K562 (cell line): ENCODE measurements around the gene CARMIL1. TPM values are rescaled to one million over a fixed set of nuclear protein-coding genes. Genes with fewer than 3 reads are reported as not detected.

ENCODE experiments used
- ATAC-seq: fragments of 200-7000 bp; cut with Tn5 transposase; 3 replicates; pipeline ENCODE4 v1.9.1; 2020; ENCODE audit warnings: moderate library complexity
- BruUV-seq: library from RNA; stranded (reverse); fragments of 400-500 nt; replicated peaks from 2 replicates; lab custom pipeline; 2021; lab: Mats Ljungman, UMichigan
- CTCF ChIA-PET: fragments of 300-600 bp; formaldehyde crosslinking; extraction: SDS; loops from one replicate; lab custom pipeline; 2021; ENCODE audit warnings: low intra/inter-chr PET ratio; lab: Yijun Ruan, JAX
- POLR2A ChIA-PET: fragments of 300-600, 350-650 bp; sonication (Branson Sonifier 250); formaldehyde crosslinking; extraction: SDS; loops from one replicate; lab custom pipeline; 2021; ENCODE audit warnings: antibody characterized with exemption, inconsistent platforms; lab: Yijun Ruan, JAX
- DNase-seq, 4 experiments: peaks; one replicate each; pipeline versions ENCODE4 v3.0.0 to v3.0.0-alpha.2; 2011 to 2018; ENCODE audit warnings: low spot score in 3 of 4, mixed read lengths in 3 of 4; ENCODE audit errors: extremely low read depth in 1 of 4
- FAIRE-seq: peaks from 2 replicates; lab custom pipeline; 2011; peaks lifted over from hg19 to GRCh38; lab: Jason Lieb, UNC
- H2AFZ ChIP-seq: 2 replicates; pipeline ENCODE4 v1.6.0; 2011; ENCODE audit warnings: low read depth, low read length, control low read depth, inconsistent platforms
- H3K27ac ChIP-seq: fragments of 200-600 bp; 3 replicates; pipeline ENCODE4 v1.8.0; 2011; ENCODE audit warnings: low read depth, mild to moderate bottlenecking, control low read depth, inconsistent platforms, low read length, moderate library complexity, mixed read lengths; ENCODE audit errors: extremely low read depth
- H3K27me3 ChIP-seq, 2 experiments: fragments of 300-600 bp in 1 of 2; 2 replicates in 1 of 2; 3 replicates in 1 of 2; pipeline versions ENCODE4 v1.6.0 to v1.8.0; 2011; ENCODE audit warnings: inconsistent platforms in 2 of 2, low read length in 2 of 2, mild to moderate bottlenecking in 1 of 2, mixed read lengths in 1 of 2, moderate library complexity in 1 of 2; ENCODE audit not compliant: control insufficient read depth in 2 of 2, insufficient read depth in 2 of 2
- H3K36me3 ChIP-seq: fragments of 300-600 bp; 3 replicates; pipeline ENCODE4 v1.8.0; 2011; ENCODE audit warnings: mild to moderate bottlenecking, low read length, inconsistent platforms; ENCODE audit not compliant: control insufficient read depth, insufficient read depth
- H3K4me1 ChIP-seq, 2 experiments: fragments of 200-600 bp in 1 of 2; replicated peaks in 1 of 2; 2 replicates in 1 of 2; 3 replicates in 1 of 2; pipeline versions ENCODE4 v1.5.1 to v1.8.0; 2011; ENCODE audit warnings: inconsistent platforms in 2 of 2, low read length in 2 of 2, mild to moderate bottlenecking in 1 of 2, mixed read lengths in 1 of 2, moderate library complexity in 1 of 2; ENCODE audit not compliant: control insufficient read depth in 2 of 2, insufficient read depth in 2 of 2
- H3K4me2 ChIP-seq: 2 replicates; pipeline ENCODE4 v1.6.1; 2011; ENCODE audit warnings: low read length, control low read depth, inconsistent platforms, mixed read lengths; ENCODE audit not compliant: insufficient read depth
- H3K4me3 ChIP-seq: fragments of 200-600 bp; sonication (generic), shearing (Covaris generic); 2 replicates; pipeline ENCODE4 v1.5.1; 2016; ENCODE audit warnings: control low read depth, inconsistent platforms
- H3K79me2 ChIP-seq: fragments of 200-600 bp; 3 replicates; pipeline ENCODE4 v1.8.0; 2011; ENCODE audit warnings: low read length, inconsistent platforms; ENCODE audit not compliant: control insufficient read depth, insufficient read depth
- H3K9ac ChIP-seq, 2 experiments: 2 replicates each; pipeline versions ENCODE4 v1.6.0 to v1.6.1; 2011; ENCODE audit warnings: low read depth in 2 of 2, low read length in 2 of 2, control low read depth in 1 of 2, inconsistent platforms in 1 of 2, mild to moderate bottlenecking in 1 of 2, mixed read lengths in 1 of 2; ENCODE audit not compliant: insufficient read depth in 1 of 2
- H3K9me1 ChIP-seq: one replicate; pipeline ENCODE4 v1.6.0; 2011; ENCODE audit warnings: inconsistent platforms, mild to moderate bottlenecking, low read length, moderate library complexity; ENCODE audit not compliant: control insufficient read depth, insufficient read depth
- H3K9me3 ChIP-seq: replicated peaks from 2 replicates; pipeline ENCODE4 v1.5.1; 2011; ENCODE audit warnings: low read depth, low read length, inconsistent platforms; ENCODE audit not compliant: control insufficient read depth, insufficient read depth
- H4K20me1 ChIP-seq: replicated peaks from 2 replicates; pipeline ENCODE4 v1.6.1; 2011; ENCODE audit warnings: low read length, inconsistent platforms, mixed read lengths; ENCODE audit not compliant: control insufficient read depth, insufficient read depth
- DPF2 ChIP-seq: fragments of 450-650 bp; IDR thresholded peaks from 2 replicates; pipeline ENCODE4 v1.6.1; 2016
- GATAD2A ChIP-seq: fragments of 450-650 bp; IDR thresholded peaks from 2 replicates; pipeline ENCODE4 v1.6.1; 2017
- HIVEP1 ChIP-seq: fragments of 250-450 bp; sonication (Bioruptor Pico); IDR thresholded peaks from 2 replicates; pipeline ENCODE4 v1.4.0; 2020; ENCODE audit warnings: mild to moderate bottlenecking
- IFI16 ChIP-seq: fragments of 250-450 bp; sonication (Bioruptor Pico); IDR thresholded peaks from 2 replicates; pipeline ENCODE4 v2.1.2; 2022; ENCODE audit warnings: mild to moderate bottlenecking, inconsistent platforms
- MEIS2 ChIP-seq: fragments of 450-650 bp; IDR thresholded peaks from 2 replicates; pipeline ENCODE4 v1.6.1; 2014; ENCODE audit warnings: mild to moderate bottlenecking; ENCODE audit not compliant: partially characterized antibody
- NFATC3 ChIP-seq: fragments of 450-650 bp; IDR thresholded peaks from 2 replicates; pipeline ENCODE4 v1.6.1; 2017; ENCODE audit warnings: mild to moderate bottlenecking
- PHTF2 ChIP-seq: fragments of 250-450 bp; sonication (Bioruptor Pico); IDR thresholded peaks from 2 replicates; pipeline ENCODE4 v1.5.0; 2021; ENCODE audit warnings: mild to moderate bottlenecking
- RAD51 ChIP-seq: fragments of 450-650 bp; IDR thresholded peaks from 2 replicates; pipeline ENCODE4 v1.7.1; 2016; ENCODE audit warnings: low read depth, mild to moderate bottlenecking, borderline replicate concordance
- SAP30 ChIP-seq: fragments of 200-600 bp; sonication (generic); IDR thresholded peaks from 2 replicates; pipeline ENCODE4 v1.6.1; 2012; ENCODE audit warnings: borderline replicate concordance, low read depth, mild to moderate bottlenecking, moderate library complexity, low read length, control low read depth, inconsistent platforms; ENCODE audit not compliant: insufficient read depth, poor library complexity, severe bottlenecking
- SIN3B ChIP-seq: fragments of 450-650 bp; IDR thresholded peaks from 2 replicates; pipeline ENCODE4 v1.6.1; 2017; ENCODE audit warnings: low read depth, mild to moderate bottlenecking, moderate library complexity
- WGBS: fragments of 100-300 bp; shearing (Covaris generic); methylation state at CpG from one replicate; pipeline ENCODE4 v1.1.6; 2016; ENCODE audit warnings: low coverage, mixed read lengths; ENCODE audit not compliant: insufficient coverage; ENCODE audit errors: missing lambda C conversion rate; 5-methylcytosine and 5-hydroxymethylcytosine counted together
- in situ Hi-C: fragments of 300-500 bp; cut with MboI; formaldehyde crosslinking; loops from 4 replicates; pipeline ENCODE4 v1.15.0; 2018; ENCODE audit warnings: inconsistent platforms, mixed read lengths
- intact Hi-C: fragments of 100-400 bp; cut with micrococcal nuclease; formaldehyde crosslinking; loops from 2 replicates; pipeline ENCODE4 v1.14.2; 2022
- polyA plus RNA-seq, 8 experiments: library from polyadenylated mRNA; depleted of rRNA in 4 of 8; stranded (reverse) in 5 of 8; unstranded in 3 of 8; fragments of >200 nt; fragmentation: Nextera tagmentation in 2 of 8; fragmentation: Illumina TruSeq in 1 of 8; extraction: Ambion mirVana in 2 of 8; extraction: Trizol in 1 of 8; gene quantifications; 2 replicates each; pipeline versions ENCODE4 v1.2.1 to v1.2.3, GENCODE V29; 2011 to 2014; ENCODE audit warnings: inconsistent platforms in 1 of 8, missing spikeins in 1 of 8
- total RNA-seq, 7 experiments: library from RNA; depleted of rRNA in 6 of 7; stranded (reverse); fragments of >200 nt in 6 of 7; fragmentation: Illumina TruSeq in 2 of 7; extraction: Trizol in 2 of 7; gene quantifications; 2 replicates each; pipeline versions ENCODE4 v1.2.1 to v1.2.3, GENCODE V29; 2011 to 2021; ENCODE audit warnings: low replicate concordance in 1 of 7
- TF ChIP-seq, protein P1 (sequence below): sonication (generic); formaldehyde crosslinking; IDR thresholded peaks from 2 replicates; pipeline ENCODE4 v1.8.0; 2022; ENCODE audit warnings: mild to moderate bottlenecking, missing genetic modification reagents
- TF ChIP-seq, protein P2 (sequence below): fragments of 250-450 bp; sonication (Bioruptor Pico); IDR thresholded peaks from 2 replicates; pipeline ENCODE4 v1.8.0; 2022; ENCODE audit warnings: moderate library complexity, mild to moderate bottlenecking, inconsistent platforms

CARMIL1 gene
- total and polyA plus RNA-seq, 9 of the 15 experiments (the other 6 are each of a cell fraction or from before 2014, with no cell fraction given), result 0.04 to 0.32 (median 0.10) TPM; not detected in 1

DNA sequence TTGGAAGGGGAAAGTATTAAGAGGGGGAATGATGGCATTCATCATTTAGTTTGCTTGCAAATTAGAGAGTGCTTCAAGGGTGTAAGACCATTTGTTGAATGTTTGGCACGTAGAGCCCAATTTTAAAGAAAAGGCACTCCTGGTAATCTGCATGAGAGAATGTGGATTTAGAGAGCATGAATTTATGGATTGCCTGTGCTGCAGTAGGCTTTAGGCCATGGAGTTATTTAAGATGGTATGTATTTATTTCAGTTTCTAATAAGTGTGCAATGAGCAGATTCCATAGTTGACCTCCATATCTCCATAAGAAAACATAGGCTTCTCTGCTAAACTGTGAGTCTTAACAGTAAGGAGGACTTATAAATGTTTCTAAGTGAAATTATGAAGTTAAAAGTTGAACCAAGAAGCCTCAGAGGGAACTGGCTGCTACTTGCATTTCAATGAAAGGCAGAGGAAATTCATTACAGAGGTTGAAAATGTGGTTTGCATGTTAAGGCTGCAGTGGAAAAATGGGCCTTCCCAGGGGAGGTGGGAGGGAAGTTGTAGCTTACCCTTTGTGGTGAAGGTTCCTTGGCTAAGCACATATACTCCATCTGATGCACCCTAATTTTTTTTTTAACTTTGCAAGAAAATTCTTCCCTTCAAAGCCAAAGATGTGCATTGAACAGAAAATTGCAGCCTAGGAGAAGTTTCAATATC, 134.2 kb downstream of the CARMIL1 start:
- no peaks in the 10 kb centered on the region for H3K79me2 ChIP-seq
- ChIA-PET CTCF (no interaction called here), POLR2A (interaction anchor here (0.6 to 1.4 kb wide), 2 partner anchors 10 to 114 kb away, joined by 3 to 5 read pairs; no protein-coding TSS in a partner anchor)
- H3K27me3 ChIP-seq, result no peaks in the 10 kb centered on the region
- DNase-seq (no peak), ATAC-seq (no peak), FAIRE-seq (no peak)
- TF ChIP-seq PHTF2 (CRISPR knock-in tag), result no peak
- no peak for TF ChIP-seq MEIS2
- TF ChIP-seq RAD51, result no peak
- no peak for TF ChIP-seq SIN3B
- TF ChIP-seq GATAD2A, result no peak
- no peaks in the 10 kb centered on the region for H3K4me1 ChIP-seq
- no peak overlapping the region for H3K4me2 ChIP-seq
- intact Hi-C loops (no loop called here), in situ Hi-C loops (no loop called here)
- H3K9me1 ChIP-seq, result no peaks in the 10 kb centered on the region
- no peak overlapping the region for H3K27ac ChIP-seq
- no peak overlapping the region for H2AFZ ChIP-seq
- no TSS peak for BruUV-seq
- H3K9me3 ChIP-seq, result no peaks in the 10 kb centered on the region
- H4K20me1 ChIP-seq, result no peaks in the 10 kb centered on the region
- 0% methylated on average over 1 of the region's 1 CpG for WGBS
- no peaks in the 10 kb centered on the region for H3K36me3 ChIP-seq
- no peak overlapping the region for H3K9ac ChIP-seq
- no peak overlapping the region for H3K4me3 ChIP-seq

DNA sequence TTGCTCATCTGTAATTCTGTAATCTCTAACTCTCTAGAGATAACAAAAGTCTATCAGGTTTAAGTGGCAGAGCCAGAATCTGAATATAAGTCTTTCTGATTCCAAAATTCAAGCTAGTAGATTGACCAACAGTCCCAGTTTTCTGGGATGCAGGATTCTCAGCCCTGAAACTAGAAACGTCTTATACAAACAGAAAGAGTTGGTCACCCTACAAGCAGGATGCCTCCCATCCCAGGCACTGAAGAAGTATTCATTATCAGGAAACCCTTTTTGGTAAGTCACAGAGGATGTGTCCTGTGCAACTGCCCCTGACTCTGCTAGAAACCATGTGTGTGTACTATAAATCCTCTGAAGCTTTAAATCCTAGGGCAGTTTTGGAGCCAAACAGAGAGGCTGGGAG, 135.0 kb downstream of the CARMIL1 start:
- Histone ChIP-seq H3K79me2 (no peaks in the 10 kb centered on the region), H3K4me3 (no peak overlapping the region), H3K27me3 (no peaks in the 10 kb centered on the region), H3K9me1 (no peaks in the 10 kb centered on the region), H3K27ac (no peak overlapping the region), H3K36me3 (no peaks in the 10 kb centered on the region), H3K9ac (no peak overlapping the region), H3K4me1 (no peaks in the 10 kb centered on the region), H2AFZ (no peak overlapping the region), H4K20me1 (no peaks in the 10 kb centered on the region), H3K9me3 (no peaks in the 10 kb centered on the region), H3K4me2 (no peak overlapping the region)
- in situ Hi-C loops (no loop called here), intact Hi-C loops (no loop called here)
- WGBS, result 0% methylated on average over 1 of the region's 1 CpG
- CTCF ChIA-PET, result no interaction called here
- POLR2A ChIA-PET, result no interaction called here
- BruUV-seq, result no TSS peak
- DNase-seq, result no peak
- FAIRE-seq, result no peak
- ATAC-seq, result no peak
- TF ChIP-seq IFI16 (CRISPR knock-in tag) (no peak), SAP30 (no peak), NFATC3 (no peak), DPF2 (no peak), HIVEP1 (no peak)
- TF ChIP-seq, protein P1, sequence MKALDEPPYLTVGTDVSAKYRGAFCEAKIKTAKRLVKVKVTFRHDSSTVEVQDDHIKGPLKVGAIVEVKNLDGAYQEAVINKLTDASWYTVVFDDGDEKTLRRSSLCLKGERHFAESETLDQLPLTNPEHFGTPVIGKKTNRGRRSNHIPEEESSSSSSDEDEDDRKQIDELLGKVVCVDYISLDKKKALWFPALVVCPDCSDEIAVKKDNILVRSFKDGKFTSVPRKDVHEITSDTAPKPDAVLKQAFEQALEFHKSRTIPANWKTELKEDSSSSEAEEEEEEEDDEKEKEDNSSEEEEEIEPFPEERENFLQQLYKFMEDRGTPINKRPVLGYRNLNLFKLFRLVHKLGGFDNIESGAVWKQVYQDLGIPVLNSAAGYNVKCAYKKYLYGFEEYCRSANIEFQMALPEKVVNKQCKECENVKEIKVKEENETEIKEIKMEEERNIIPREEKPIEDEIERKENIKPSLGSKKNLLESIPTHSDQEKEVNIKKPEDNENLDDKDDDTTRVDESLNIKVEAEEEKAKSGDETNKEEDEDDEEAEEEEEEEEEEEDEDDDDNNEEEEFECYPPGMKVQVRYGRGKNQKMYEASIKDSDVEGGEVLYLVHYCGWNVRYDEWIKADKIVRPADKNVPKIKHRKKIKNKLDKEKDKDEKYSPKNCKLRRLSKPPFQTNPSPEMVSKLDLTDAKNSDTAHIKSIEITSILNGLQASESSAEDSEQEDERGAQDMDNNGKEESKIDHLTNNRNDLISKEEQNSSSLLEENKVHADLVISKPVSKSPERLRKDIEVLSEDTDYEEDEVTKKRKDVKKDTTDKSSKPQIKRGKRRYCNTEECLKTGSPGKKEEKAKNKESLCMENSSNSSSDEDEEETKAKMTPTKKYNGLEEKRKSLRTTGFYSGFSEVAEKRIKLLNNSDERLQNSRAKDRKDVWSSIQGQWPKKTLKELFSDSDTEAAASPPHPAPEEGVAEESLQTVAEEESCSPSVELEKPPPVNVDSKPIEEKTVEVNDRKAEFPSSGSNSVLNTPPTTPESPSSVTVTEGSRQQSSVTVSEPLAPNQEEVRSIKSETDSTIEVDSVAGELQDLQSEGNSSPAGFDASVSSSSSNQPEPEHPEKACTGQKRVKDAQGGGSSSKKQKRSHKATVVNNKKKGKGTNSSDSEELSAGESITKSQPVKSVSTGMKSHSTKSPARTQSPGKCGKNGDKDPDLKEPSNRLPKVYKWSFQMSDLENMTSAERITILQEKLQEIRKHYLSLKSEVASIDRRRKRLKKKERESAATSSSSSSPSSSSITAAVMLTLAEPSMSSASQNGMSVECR, result no peak
- TF ChIP-seq, protein P2, sequence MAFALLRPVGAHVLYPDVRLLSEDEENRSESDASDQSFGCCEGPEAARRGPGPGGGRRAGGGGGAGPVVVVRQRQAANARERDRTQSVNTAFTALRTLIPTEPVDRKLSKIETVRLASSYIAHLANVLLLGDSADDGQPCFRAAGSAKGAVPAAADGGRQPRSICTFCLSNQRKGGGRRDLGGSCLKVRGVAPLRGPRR (CRISPR knock-in tag), result no peak
